GM21723 (cell line): ENCODE data around the gene GLCCI1.
"Not testable (repeated sequence)": the region's sequence is repeated elsewhere in the genome, so short reads cannot be mapped to it uniquely, and the experiment has no call there.

Experiments used
- ATAC-seq: cut with Tn5 transposase; IDR thresholded peaks from one replicate; pipeline ENCODE4 v1.9.1; 2021; ENCODE audit warnings: mild to moderate bottlenecking, moderate library complexity; ENCODE audit not compliant: unreplicated experiment

GLCCI1 gene

GRCh38 chr7:7984424-7984823, 15.8 kb downstream of the GLCCI1 start:
- ATAC-seq, result no peak

GRCh38 chr7:7988706-7989105, 20.1 kb downstream of the GLCCI1 start:
- no peak for ATAC-seq

- ATAC-seq, result no peak
Measured at GRCh38 chr7:7989133-7989532, 20.5 kb downstream of the GLCCI1 start.

DNA sequence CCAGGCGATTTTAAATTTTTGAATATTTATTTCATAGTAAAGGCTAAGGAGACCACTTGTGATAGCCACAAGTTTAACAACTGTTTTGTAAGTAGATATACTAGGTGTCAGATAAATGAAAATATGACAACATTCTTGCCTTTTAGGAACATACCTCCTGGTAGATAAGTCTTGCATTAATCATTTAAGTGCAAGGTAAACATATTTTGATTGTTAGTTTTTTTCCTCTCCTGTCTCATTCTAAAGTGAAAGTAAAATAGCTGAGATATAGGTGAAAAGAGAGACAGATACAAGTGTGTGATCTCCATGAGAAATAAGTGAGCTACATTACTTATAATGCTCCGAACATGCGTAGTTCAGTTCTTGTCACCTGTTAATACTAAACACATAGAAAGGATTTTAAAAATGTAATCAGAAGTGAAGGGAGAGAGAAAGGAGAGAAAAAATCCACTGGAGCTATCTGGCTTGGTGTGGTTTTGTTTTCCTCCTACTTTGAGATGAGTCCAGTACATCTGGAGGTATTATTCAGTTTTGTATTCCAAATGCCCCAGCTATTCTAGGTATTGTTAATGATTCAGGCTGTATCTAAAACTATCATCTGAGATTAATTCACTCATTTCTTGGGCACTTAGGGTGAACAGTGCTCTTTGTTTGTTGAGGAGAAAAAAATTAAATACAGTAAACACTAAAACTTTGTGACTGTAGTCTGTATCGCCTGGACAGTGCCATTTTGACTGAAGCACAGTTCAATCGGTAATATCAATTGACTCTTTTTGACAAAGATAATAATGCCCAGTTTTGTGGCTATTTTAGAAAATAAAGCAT, 21.2 kb downstream of the GLCCI1 start:
- ATAC-seq, result no peak

DNA sequence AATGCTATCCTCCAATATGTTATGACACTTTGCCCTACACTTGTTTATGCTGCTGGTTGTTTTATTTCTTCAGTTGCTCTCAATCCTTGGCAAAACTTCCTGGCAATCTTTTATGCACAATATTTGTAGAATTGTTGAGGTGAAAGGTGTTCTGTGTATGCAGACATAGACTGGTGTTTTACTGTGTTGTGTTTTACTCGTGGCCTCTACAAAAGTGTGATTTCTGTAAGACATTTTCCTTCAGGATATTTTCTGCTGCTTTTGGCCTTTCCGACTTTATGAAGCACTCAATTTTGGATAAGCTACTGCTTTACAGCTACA, 21.8 kb downstream of the GLCCI1 start:
- ATAC-seq, result no peak

- ATAC-seq, result no peak
Measured at GRCh38 chr7:7992506-7992905, 23.9 kb downstream of the GLCCI1 start.

DNA sequence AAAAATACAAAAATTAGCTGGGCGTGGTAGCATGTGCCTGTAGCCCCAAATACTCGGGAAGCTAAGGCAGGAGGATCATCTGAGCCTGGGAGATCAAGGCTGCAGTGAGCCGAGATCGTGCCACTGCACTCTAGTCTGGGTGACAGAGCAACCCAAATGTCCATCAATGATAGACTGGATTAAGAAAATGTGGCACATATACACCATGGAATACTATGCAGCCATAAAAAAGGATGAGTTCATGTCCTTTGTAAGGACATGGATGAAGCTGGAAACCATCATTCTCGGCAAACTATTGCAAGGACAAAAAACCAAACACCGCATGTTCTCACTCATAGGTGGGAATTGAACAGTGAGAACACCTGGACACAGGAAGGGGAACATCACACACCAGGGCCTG, 26.8 kb downstream of the GLCCI1 start:
- ATAC-seq, result not testable (repeated sequence)

DNA sequence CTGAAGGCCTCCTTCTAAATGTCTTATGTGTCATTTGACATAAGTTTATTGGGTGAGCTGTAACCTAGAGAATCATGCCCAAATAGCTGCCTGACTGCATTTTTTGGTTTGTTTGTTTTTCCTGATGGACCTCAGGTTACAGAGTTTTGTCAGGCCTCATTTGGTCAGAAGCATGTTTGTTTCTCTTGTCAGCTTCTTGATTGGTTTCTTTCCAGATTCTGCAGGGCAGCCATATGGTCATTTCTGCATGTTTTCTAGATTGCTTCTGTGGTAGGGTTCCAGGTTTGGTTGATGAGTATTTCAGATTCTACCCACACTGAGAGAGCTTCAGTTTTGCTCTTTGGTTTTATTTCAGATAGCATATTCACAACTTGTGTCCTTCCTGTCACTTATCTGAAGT, 28.0 kb downstream of the GLCCI1 start:
- ATAC-seq, result no peak

GRCh38 chr7:8000315-8000941, 31.8 kb downstream of the GLCCI1 start:
- no peak for ATAC-seq

DNA sequence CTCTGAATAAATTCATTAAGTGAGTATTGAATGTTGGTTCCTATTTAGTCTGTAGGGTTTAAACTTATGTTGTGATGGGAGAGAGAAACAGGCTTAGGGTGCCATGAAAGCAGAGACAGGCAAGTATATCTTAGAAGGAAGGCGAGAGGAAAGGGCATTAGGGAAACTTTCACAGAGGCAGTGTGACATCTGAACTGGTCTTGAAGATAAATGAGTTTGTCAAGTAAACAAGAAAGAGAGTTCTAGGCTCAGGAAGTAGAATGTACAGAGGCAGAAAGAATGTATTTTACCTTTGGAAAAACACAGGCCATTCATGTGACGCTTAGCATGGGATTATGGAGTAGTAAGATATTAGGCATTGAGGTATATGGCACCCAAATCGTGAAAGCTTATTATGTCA, 34.5 kb downstream of the GLCCI1 start:
- ATAC-seq, result no peak

GRCh38 chr7:8005279-8005678, 36.7 kb downstream of the GLCCI1 start:
- no peak for ATAC-seq

GRCh38 chr7:8014399-8014798, 45.8 kb downstream of the GLCCI1 start:
- no peak for ATAC-seq

- ATAC-seq, result no peak
Measured at GRCh38 chr7:8015100-8015745, 46.6 kb downstream of the GLCCI1 start.

GRCh38 chr7:8015746-8016120, 47.1 kb downstream of the GLCCI1 start:
- ATAC-seq, result no peak

- ATAC-seq, result no peak
Measured at GRCh38 chr7:8017423-8017822, 48.8 kb downstream of the GLCCI1 start.

DNA sequence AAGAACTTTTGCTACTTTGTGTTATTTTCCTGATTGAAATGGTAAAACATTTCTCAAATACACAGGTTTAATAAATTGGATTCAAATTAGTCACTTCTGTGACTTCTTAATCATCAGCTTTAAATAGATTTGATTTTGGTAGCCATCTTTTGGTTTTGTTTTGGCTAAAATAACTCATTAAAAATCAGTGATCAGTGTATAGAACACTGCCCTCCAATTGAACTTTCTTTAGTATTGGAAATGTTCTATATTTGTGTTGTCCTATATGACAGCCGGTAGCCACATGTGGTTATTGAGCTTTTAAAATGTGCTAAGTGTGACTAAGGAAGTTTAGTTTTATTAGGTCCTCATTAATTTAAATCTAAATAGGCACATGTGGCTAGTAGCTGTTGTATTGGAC, 50.4 kb downstream of the GLCCI1 start:
- no peak for ATAC-seq

- no peak for ATAC-seq
Measured at GRCh38 chr7:8022628-8023027, 54.0 kb downstream of the GLCCI1 start.

DNA sequence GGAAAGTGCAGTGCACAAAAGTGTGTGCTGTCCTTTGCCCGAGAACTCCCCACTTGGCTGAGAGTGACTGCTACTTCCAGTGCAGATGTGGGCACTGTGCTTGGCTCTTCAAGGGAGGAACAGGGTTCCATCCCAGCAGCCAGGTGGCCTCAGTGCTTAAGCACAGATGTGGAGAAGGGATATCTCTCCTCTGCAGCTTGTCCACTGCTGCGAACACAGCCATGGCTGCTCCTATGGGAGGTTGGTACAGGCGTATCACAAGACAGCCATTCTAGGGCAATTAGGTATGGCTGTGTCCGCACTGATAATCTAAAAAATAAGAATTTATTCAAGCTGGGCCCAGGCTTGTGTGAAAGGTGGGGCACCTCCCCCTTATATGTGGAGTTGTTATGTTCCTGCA, 66.6 kb downstream of the GLCCI1 start:
- peak; percentile 6 for ATAC-seq

- ATAC-seq, result peak; percentile 57
Measured at GRCh38 chr7:8035647-8036518, 67.3 kb downstream of the GLCCI1 start.

DNA sequence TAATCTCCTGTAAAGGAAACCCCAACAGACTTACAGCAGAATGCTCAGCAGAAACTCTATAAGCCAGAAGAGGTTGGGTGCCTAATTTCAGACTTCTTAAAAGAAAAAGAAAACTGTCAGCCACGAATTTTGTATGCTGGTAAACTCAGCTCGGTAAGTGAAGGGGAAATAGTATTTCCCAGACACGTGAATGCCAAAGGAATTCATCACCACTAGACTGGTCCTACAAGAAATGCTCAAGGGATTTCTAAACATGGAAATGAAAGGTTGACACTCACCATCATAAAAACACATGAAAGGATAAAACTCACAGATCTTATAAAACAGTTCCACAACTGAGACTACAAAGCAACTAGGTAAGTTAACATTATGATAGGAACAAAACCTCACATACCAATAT, 68.6 kb downstream of the GLCCI1 start:
- no peak for ATAC-seq

DNA sequence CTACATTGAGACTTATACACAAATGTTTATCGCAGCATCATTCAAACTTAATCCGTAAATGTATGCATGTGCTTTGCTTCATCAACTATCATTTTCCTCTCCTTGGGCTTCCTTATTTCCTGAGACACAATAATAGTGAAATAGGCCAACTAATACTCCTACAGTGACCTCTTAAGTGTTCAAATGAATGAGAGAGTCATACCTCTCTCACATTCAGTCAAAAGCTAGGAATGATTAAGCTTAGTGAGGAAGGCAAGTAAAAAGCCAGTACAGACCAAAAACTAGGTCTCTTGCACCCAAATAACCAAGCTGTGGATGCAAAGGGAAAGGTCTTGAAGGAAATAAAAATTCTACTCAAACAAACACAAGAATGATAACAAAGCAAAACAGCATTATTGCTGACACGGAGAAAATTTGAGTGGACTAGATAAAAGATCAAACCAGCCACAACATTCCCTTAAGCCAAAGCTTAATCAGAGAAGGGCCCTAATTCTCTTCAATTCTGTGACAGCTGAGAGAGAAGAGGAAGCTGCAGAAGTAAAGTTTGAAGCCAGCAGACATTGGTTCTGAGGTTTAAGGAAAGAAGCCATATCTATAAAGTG, 72.3 kb downstream of the GLCCI1 start:
- ATAC-seq, result no peak
